IMR-90 (cell line): ENCODE data around the gene MAPKAP1. TPM values are rescaled to one million over a fixed set of nuclear protein-coding genes. Genes with fewer than 3 reads are reported as not detected.

Experiments
- ATAC-seq: fragments of 200-7000 bp; cut with Tn5 transposase; 2 replicates; pipeline ENCODE4 v1.9.1; 2020; ENCODE audit warnings: low read depth, mild to moderate bottlenecking, moderate library complexity
- BruUV-seq: library from RNA; stranded (reverse); fragments of 400-500 nt; replicated peaks from 2 replicates; lab custom pipeline; 2021; lab: Mats Ljungman, UMichigan
- CTCF ChIA-PET: fragments of 300-600 bp; formaldehyde crosslinking; extraction: SDS; loops from one replicate; lab custom pipeline; 2021; ENCODE audit warnings: antibody characterized with exemption; lab: Yijun Ruan, JAX
- POLR2A ChIA-PET: fragments of 300-600 bp; sonication (Branson Sonifier 250); formaldehyde crosslinking; loops from one replicate; lab custom pipeline; 2022; ENCODE audit warnings: antibody characterized with exemption; ENCODE audit not compliant: unreplicated experiment; lab: Charles Lee
- DNase-seq: peaks from one replicate; pipeline ENCODE4 v3.0.0; 2013
- H2AFZ ChIP-seq: replicated peaks from 2 replicates; pipeline ENCODE3; 2013; ENCODE audit warnings: low read length, mild to moderate bottlenecking; ENCODE audit not compliant: poor library complexity
- H2AK5ac ChIP-seq: 2 replicates; pipeline ENCODE4 v1.6.1; 2013; ENCODE audit warnings: low read depth, low read length, inconsistent platforms
- H2AK9ac ChIP-seq: replicated peaks from 2 replicates; pipeline ENCODE3; 2013; ENCODE audit warnings: mild to moderate bottlenecking, low read depth, low read length, moderate library complexity; ENCODE audit not compliant: poor library complexity
- H2BK120ac ChIP-seq: 2 replicates; pipeline ENCODE4 v1.6.1; 2013; ENCODE audit warnings: low read depth, low read length, inconsistent platforms
- H2BK15ac ChIP-seq: 3 replicates; pipeline ENCODE4 v1.6.1; 2013; ENCODE audit warnings: low read depth, low read length, inconsistent platforms
- H2BK20ac ChIP-seq: 2 replicates; pipeline ENCODE4 v1.6.1; 2013; ENCODE audit warnings: low read depth, mild to moderate bottlenecking, inconsistent platforms, low read length, moderate library complexity
- H2BK5ac ChIP-seq: 2 replicates; pipeline ENCODE4 v1.6.1; 2013; ENCODE audit warnings: mild to moderate bottlenecking, low read depth, low read length, inconsistent platforms; ENCODE audit not compliant: poor library complexity, severe bottlenecking
- H3K14ac ChIP-seq: replicated peaks from 2 replicates; pipeline ENCODE4 v1.6.1; 2013; ENCODE audit warnings: low read depth, low read length, inconsistent platforms
- H3K18ac ChIP-seq: 2 replicates; pipeline ENCODE4 v1.6.1; 2013; ENCODE audit warnings: low read depth, low read length, control low read depth
- H3K23ac ChIP-seq: 2 replicates; pipeline ENCODE4 v1.6.1; 2013; ENCODE audit warnings: low read depth, low read length, inconsistent platforms
- H3K27ac ChIP-seq: 2 replicates; pipeline ENCODE4 v1.5.1; 2013; ENCODE audit warnings: mild to moderate bottlenecking, control low read depth, low read length; ENCODE audit not compliant: insufficient read depth
- H3K27me3 ChIP-seq: 2 replicates; pipeline ENCODE4 v1.6.1; 2013; ENCODE audit warnings: low read length; ENCODE audit not compliant: control insufficient read depth, insufficient read depth
- H3K36me3 ChIP-seq: 2 replicates; pipeline ENCODE4 v1.6.1; 2013; ENCODE audit warnings: low read length, mixed read lengths; ENCODE audit not compliant: control insufficient read depth, insufficient read depth
- H3K4ac ChIP-seq: 2 replicates; pipeline ENCODE4 v1.6.1; 2013; ENCODE audit warnings: low read depth, low read length, inconsistent platforms
- H3K4me1 ChIP-seq: 2 replicates; pipeline ENCODE4 v1.6.1; 2013; ENCODE audit warnings: low read length, mixed read lengths; ENCODE audit not compliant: control insufficient read depth, insufficient read depth
- H3K4me2 ChIP-seq: 2 replicates; pipeline ENCODE4 v1.6.1; 2013; ENCODE audit warnings: low read depth, mild to moderate bottlenecking, control low read depth, low read length, moderate library complexity
- H3K4me3 ChIP-seq: 2 replicates; pipeline ENCODE4 v1.5.1; 2013; ENCODE audit warnings: low read depth, mild to moderate bottlenecking, control low read depth, low read length, moderate library complexity; ENCODE audit not compliant: insufficient read depth
- H3K56ac ChIP-seq: 2 replicates; pipeline ENCODE4 v1.6.1; 2013; ENCODE audit warnings: low read length, inconsistent platforms; ENCODE audit not compliant: insufficient read depth; ENCODE audit errors: extremely low read depth
- H3K79me1 ChIP-seq, 2 experiments: 2 replicates each; pipeline ENCODE4 v1.6.1; 2013; ENCODE audit warnings: low read length in 2 of 2, inconsistent platforms in 1 of 2, low read depth in 1 of 2
- H3K9ac ChIP-seq: 2 replicates; pipeline ENCODE4 v1.6.1; 2013; ENCODE audit warnings: low read depth, low read length, control low read depth
- H3K9me1 ChIP-seq: 2 replicates; pipeline ENCODE4 v1.6.1; 2013; ENCODE audit warnings: low read length, inconsistent platforms; ENCODE audit not compliant: insufficient read depth
- H3K9me3 ChIP-seq: 2 replicates; pipeline ENCODE4 v1.6.1; 2013; ENCODE audit warnings: low read length; ENCODE audit not compliant: control insufficient read depth, insufficient read depth
- H4K20me1 ChIP-seq: 2 replicates; pipeline ENCODE4 v1.6.1; 2013; ENCODE audit warnings: low read length, inconsistent platforms; ENCODE audit not compliant: insufficient read depth
- H4K5ac ChIP-seq: 2 replicates; pipeline ENCODE4 v1.6.1; 2013; ENCODE audit warnings: mild to moderate bottlenecking, low read depth, low read length, control low read depth
- H4K8ac ChIP-seq, 2 experiments: 2 replicates each; pipeline ENCODE4 v1.6.1; 2013; ENCODE audit warnings: low read depth in 2 of 2, low read length in 2 of 2, control low read depth in 1 of 2, inconsistent platforms in 1 of 2
- H4K91ac ChIP-seq: 2 replicates; pipeline ENCODE4 v1.6.1; 2013; ENCODE audit warnings: low read depth, low read length, inconsistent platforms; ENCODE audit not compliant: insufficient read depth
- BHLHE40 ChIP-seq: fragments of 150-350 bp; IDR thresholded peaks from 2 replicates; pipeline ENCODE4 v1.6.1; 2016; ENCODE audit warnings: mild to moderate bottlenecking, low read depth, low read length
- CHD1 ChIP-seq: IDR thresholded peaks from 2 replicates; pipeline ENCODE4 v1.6.1; 2012; ENCODE audit warnings: low read depth, low read length, improper control_type of control experiment
- MAFK ChIP-seq: IDR thresholded peaks from 2 replicates; pipeline ENCODE4 v1.6.1; 2012; ENCODE audit warnings: low read depth, low read length, improper control_type of control experiment
- MAZ ChIP-seq: IDR thresholded peaks from 2 replicates; pipeline ENCODE4 v1.6.1; 2012; ENCODE audit warnings: low read depth, mild to moderate bottlenecking, low read length, improper control_type of control experiment, moderate library complexity, borderline replicate concordance
- NFE2L2 ChIP-seq: fragments of 150-350 bp; IDR thresholded peaks from 2 replicates; pipeline ENCODE4 v1.6.1; 2016; ENCODE audit warnings: low read depth, mild to moderate bottlenecking, low read length
- RCOR1 ChIP-seq: IDR thresholded peaks from 2 replicates; pipeline ENCODE4 v1.6.1; 2012; ENCODE audit warnings: mild to moderate bottlenecking, low read length, improper control_type of control experiment; ENCODE audit not compliant: insufficient replicate concordance
- SMC3 ChIP-seq: fragments of 150-350 bp; IDR thresholded peaks from 2 replicates; pipeline ENCODE4 v1.6.1; 2016; ENCODE audit warnings: low read depth, mild to moderate bottlenecking, antibody characterized with exemption, low read length, moderate library complexity
- WGBS, 2 experiments: methylation state at CpG; one replicate each; pipeline versions ENCODE4 v1.1.5 to v1.1.7; 2013; ENCODE audit warnings: missing lambda C conversion rate in 2 of 2; ENCODE audit not compliant: insufficient read length in 1 of 2; ENCODE audit errors: extremely low coverage in 2 of 2; 5-methylcytosine and 5-hydroxymethylcytosine counted together
- dilution Hi-C: fragments of 300-500 bp; cut with HindIII; formaldehyde crosslinking; loops from one replicate; pipeline ENCODE4 v1.14.3; 2018; ENCODE audit warnings: low sequenced_read_pairs; ENCODE audit not compliant: unreplicated experiment
- in situ Hi-C: fragments of 300-500 bp; cut with MboI; formaldehyde crosslinking; loops from 3 replicates; pipeline ENCODE4 v1.14.3; 2019; ENCODE audit warnings: low sequenced_read_pairs, inconsistent platforms, mixed read lengths
- intact Hi-C: fragments of 100-400 bp; cut with micrococcal nuclease; formaldehyde crosslinking; loops from 2 replicates; pipeline ENCODE4 v1.10.0; 2022
- polyA plus RNA-seq, 3 experiments: library from polyadenylated mRNA; depleted of rRNA; stranded (reverse); fragments of >200 nt; gene quantifications; 2 replicates each; pipeline ENCODE4 v1.2.3, GENCODE V29; 2012; ENCODE audit warnings: low replicate concordance in 1 of 3
- total RNA-seq: library from RNA; depleted of rRNA; stranded (reverse); fragments of >200 nt; gene quantifications from 2 replicates; pipeline ENCODE4 v1.2.3, GENCODE V29; 2012
- TF ChIP-seq, protein P1 (sequence below): fragments of 150-350 bp; IDR thresholded peaks from 2 replicates; pipeline ENCODE4 v1.6.1; 2017; ENCODE audit warnings: mild to moderate bottlenecking, antibody characterized with exemption, low read length, low read depth

Gene MAPKAP1
- total and polyA plus RNA-seq, 2 of the 4 experiments (the other 2 are of a cell fraction): 87.2 to 158 TPM

DNA sequence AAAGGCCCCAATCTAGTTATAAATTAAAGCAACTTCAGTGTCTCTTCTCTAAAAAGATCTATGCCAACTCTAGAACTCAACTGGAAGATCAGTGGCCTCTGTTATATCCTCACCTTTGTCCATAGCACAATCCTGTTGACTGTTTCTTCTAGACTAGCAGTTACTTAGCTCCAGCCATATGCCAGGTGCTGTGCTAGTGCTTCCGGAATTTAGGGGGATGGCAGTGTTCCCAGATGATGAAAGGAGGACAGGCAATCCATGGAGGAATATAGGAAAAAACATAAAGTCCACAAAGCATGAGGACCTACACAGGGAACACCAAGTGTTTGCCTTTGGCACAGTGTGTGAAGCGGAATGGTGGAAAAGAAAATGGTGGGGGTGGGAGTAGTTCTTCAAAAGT is 214.3 kb downstream of the MAPKAP1 start:
- no peak overlapping the region for H3K4me2 ChIP-seq
- no CpG with 5 or more reads among the region's 2 CpGs for WGBS, 2 experiments
- ChIA-PET POLR2A (no interaction called here), CTCF (no interaction called here)
- no TSS peak for BruUV-seq
- intact Hi-C loops (no loop called here), in situ Hi-C loops (no loop called here), dilution Hi-C loops (no loop called here)
- no peak overlapping the region for H4K8ac ChIP-seq
- H3K18ac ChIP-seq: no peak overlapping the region
- H3K9ac ChIP-seq: no peak overlapping the region
- H3K4me3 ChIP-seq: no peak overlapping the region
- no peak overlapping the region for H2BK5ac ChIP-seq
- H3K4me1 ChIP-seq: peaks cover 8% of the 10 kb centered on the region
- H3K79me1 ChIP-seq: peaks cover 15 to 27% of the 10 kb centered on the region in 2 experiments; a peak in 3 of 4 replicates
- no peaks in the 10 kb centered on the region for H3K27me3 ChIP-seq
- peaks cover 13% of the 10 kb centered on the region for H3K9me1 ChIP-seq
- H2AFZ ChIP-seq: no peak overlapping the region
- no peak overlapping the region for H3K4ac ChIP-seq
- no peak overlapping the region for H3K27ac ChIP-seq
- H2BK20ac ChIP-seq: no peak overlapping the region
- no peak overlapping the region for H3K56ac ChIP-seq
- H2BK120ac ChIP-seq: no peak overlapping the region
- H4K20me1 ChIP-seq: no peaks in the 10 kb centered on the region
- DNase-seq: no peak
- TF ChIP-seq SMC3 (no peak), NFE2L2 (no peak), BHLHE40 (no peak), MAFK (no peak), CHD1 (no peak), MAZ (no peak), RCOR1 (no peak)
- TF ChIP-seq, protein P1, sequence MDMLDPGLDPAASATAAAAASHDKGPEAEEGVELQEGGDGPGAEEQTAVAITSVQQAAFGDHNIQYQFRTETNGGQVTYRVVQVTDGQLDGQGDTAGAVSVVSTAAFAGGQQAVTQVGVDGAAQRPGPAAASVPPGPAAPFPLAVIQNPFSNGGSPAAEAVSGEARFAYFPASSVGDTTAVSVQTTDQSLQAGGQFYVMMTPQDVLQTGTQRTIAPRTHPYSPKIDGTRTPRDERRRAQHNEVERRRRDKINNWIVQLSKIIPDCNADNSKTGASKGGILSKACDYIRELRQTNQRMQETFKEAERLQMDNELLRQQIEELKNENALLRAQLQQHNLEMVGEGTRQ: no peak
- no peak overlapping the region for H3K14ac ChIP-seq
- no peak for ATAC-seq
- H3K36me3 ChIP-seq: no peaks in the 10 kb centered on the region
- H3K23ac ChIP-seq: no peak overlapping the region
- H2AK9ac ChIP-seq: no peak overlapping the region
- H4K5ac ChIP-seq: no peak overlapping the region
- H3K9me3 ChIP-seq: no peaks in the 10 kb centered on the region
- no peak overlapping the region for H2BK15ac ChIP-seq
- no peak overlapping the region for H2AK5ac ChIP-seq
- H4K91ac ChIP-seq: no peak overlapping the region
